Endothelial cell (in vitro differentiated cells): ENCODE data around the gene GREM2. TPM values are rescaled to one million over a fixed set of nuclear protein-coding genes. Genes with fewer than 3 reads are reported as not detected.
A peak's percentile ranks its signal among the peaks of the same experiment; 100 is the strongest.

Source experiments
- DNase-seq: peaks from one replicate; pipeline ENCODE4 v3.0.0; 2021; ENCODE audit warnings: low spot score
- H3K27ac Mint-ChIP-seq: one replicate; pipeline ENCODE4 v1.8.0; 2021; ENCODE audit warnings: mixed read lengths, inconsistent platforms; ENCODE audit not compliant: unreplicated experiment
- H3K27me3 Mint-ChIP-seq: one replicate; pipeline ENCODE4 v1.8.0; 2021; ENCODE audit warnings: mild to moderate bottlenecking, moderate library complexity, mixed read lengths, inconsistent platforms; ENCODE audit not compliant: unreplicated experiment
- H3K36me3 Mint-ChIP-seq: one replicate; pipeline ENCODE4 v1.8.0; 2021; ENCODE audit warnings: mild to moderate bottlenecking, low read depth, mixed read lengths, inconsistent platforms; ENCODE audit not compliant: unreplicated experiment
- H3K4me1 Mint-ChIP-seq: one replicate; pipeline ENCODE4 v1.8.0; 2021; ENCODE audit warnings: mild to moderate bottlenecking, mixed read lengths, inconsistent platforms; ENCODE audit not compliant: unreplicated experiment
- H3K4me3 Mint-ChIP-seq: one replicate; pipeline ENCODE4 v1.8.0; 2021; ENCODE audit warnings: mild to moderate bottlenecking, mixed read lengths, inconsistent platforms; ENCODE audit not compliant: unreplicated experiment
- H3K9me3 Mint-ChIP-seq: one replicate; pipeline ENCODE4 v1.8.0; 2021; ENCODE audit warnings: mixed read lengths, inconsistent platforms; ENCODE audit not compliant: unreplicated experiment
- total RNA-seq: library from RNA; stranded (reverse); fragmentation: NEBNext Ultra II Directional; extraction: Animal tissue kit (Norgen Biotek cat#: 25700); gene quantifications from one replicate; pipeline ENCODE4 v1.2.1, GENCODE V29; 2021; ENCODE audit not compliant: unreplicated experiment
- TF ChIP-seq, protein P1 (sequence below): fragments of 200-600 bp; sonication (generic); IDR thresholded peaks from one replicate; pipeline ENCODE4 v1.5.0; 2021; ENCODE audit warnings: antibody characterized with exemption; ENCODE audit not compliant: unreplicated experiment

The GREM2 gene
- total RNA-seq, 1 donor from 2014 or later = 0.23 TPM

DNA sequence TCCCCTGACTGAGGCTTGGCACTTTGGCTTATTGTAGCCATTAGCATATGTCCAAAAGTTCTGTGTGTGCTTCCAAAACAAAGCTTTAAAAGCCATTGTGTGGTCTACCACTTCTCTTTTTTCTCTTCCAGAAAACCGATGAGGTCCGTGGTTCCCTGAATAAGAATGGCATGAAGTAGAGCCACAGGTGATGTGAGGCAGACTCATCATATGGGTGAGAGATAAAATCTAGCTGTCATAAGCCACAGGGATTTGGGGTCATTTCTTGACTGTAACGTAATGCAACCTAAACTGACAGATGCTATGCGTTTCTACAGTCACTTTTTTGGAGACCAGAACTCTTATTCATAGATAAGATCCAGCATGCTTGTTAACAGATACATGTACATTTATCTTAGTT, 7.0 kb upstream of the GREM2 start:
- no peaks in the 10 kb centered on the region for H3K36me3 Mint-ChIP-seq
- no peaks in the 10 kb centered on the region for H3K9me3 Mint-ChIP-seq
- DNase-seq = no peak
- TF ChIP-seq, protein P1, sequence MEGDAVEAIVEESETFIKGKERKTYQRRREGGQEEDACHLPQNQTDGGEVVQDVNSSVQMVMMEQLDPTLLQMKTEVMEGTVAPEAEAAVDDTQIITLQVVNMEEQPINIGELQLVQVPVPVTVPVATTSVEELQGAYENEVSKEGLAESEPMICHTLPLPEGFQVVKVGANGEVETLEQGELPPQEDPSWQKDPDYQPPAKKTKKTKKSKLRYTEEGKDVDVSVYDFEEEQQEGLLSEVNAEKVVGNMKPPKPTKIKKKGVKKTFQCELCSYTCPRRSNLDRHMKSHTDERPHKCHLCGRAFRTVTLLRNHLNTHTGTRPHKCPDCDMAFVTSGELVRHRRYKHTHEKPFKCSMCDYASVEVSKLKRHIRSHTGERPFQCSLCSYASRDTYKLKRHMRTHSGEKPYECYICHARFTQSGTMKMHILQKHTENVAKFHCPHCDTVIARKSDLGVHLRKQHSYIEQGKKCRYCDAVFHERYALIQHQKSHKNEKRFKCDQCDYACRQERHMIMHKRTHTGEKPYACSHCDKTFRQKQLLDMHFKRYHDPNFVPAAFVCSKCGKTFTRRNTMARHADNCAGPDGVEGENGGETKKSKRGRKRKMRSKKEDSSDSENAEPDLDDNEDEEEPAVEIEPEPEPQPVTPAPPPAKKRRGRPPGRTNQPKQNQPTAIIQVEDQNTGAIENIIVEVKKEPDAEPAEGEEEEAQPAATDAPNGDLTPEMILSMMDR = no peak
- no peak overlapping the region for H3K4me3 Mint-ChIP-seq
- no peak overlapping the region for H3K27ac Mint-ChIP-seq
- no peaks in the 10 kb centered on the region for H3K4me1 Mint-ChIP-seq
- H3K27me3 Mint-ChIP-seq = peaks cover 4% of the 10 kb centered on the region

DNA sequence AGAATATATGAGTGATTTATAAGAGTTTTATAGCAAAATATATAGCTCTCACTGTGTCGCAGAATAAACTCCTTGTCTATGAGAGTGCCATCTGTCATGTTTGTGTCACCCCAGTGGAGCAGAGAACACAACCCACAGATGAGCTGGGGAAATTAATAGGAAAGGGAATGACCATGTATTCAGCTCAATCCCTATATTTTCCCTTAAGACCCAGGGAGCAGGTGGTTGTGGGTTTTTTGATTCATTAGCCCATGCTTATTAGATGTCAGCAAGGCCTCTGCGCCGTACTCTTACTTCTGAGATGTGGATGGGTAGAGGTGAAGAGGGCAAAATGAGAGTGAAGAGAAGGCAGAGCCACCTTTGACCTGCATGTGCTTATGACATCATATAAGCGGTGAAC, 4.1 kb upstream of the GREM2 start:
- Mint-ChIP-seq H3K4me1 (peaks cover 16% of the 10 kb centered on the region), H3K27ac (no peak overlapping the region), H3K27me3 (peaks cover 5% of the 10 kb centered on the region), H3K9me3 (no peaks in the 10 kb centered on the region), H3K4me3 (no peak overlapping the region), H3K36me3 (no peaks in the 10 kb centered on the region)
- DNase-seq = no peak
- TF ChIP-seq, protein P1 = no peak

DNA sequence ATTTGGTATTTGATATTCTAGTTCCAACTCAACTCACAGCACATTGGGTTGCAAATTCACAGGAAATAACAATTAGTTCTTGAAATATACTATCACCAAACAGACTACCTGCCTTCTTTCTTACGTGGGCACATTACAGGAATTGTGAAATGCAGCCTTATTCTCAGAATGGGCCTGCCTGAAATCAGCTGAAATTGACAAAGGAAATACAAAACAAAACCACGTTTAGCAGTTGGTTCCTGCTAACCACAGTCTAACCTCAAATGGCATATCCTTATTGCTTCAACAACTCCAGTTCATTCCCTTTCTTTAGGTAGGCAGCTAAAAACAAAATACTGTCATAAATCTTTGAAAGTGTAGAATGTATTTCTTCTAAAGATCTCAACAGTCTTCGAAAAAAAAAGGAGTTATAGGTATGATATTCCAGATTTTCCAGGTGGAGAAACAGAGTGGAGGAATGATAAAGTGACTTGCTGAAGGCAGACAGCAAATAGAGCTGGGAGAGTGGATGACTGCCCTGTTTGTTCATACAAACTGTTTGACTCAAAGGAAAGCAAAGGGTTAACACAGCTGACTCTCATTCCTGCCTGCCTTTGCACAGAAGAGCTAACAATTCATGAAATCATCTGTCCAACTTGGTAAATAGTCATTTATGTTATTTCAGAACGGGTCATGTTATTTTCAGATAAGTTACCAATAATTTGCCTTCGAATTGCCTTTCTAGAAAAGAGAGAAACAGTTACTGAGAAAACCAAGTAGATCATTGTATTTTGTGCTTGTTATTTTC, 1.6 kb upstream of the GREM2 start:
- no peak for DNase-seq
- Mint-ChIP-seq H3K36me3 (no peaks in the 10 kb centered on the region), H3K9me3 (no peaks in the 10 kb centered on the region), H3K27ac (no peak overlapping the region), H3K4me3 (no peak overlapping the region), H3K27me3 (peaks cover 7% of the 10 kb centered on the region), H3K4me1 (peaks cover 16% of the 10 kb centered on the region)
- TF ChIP-seq, protein P1 = no peak

DNA sequence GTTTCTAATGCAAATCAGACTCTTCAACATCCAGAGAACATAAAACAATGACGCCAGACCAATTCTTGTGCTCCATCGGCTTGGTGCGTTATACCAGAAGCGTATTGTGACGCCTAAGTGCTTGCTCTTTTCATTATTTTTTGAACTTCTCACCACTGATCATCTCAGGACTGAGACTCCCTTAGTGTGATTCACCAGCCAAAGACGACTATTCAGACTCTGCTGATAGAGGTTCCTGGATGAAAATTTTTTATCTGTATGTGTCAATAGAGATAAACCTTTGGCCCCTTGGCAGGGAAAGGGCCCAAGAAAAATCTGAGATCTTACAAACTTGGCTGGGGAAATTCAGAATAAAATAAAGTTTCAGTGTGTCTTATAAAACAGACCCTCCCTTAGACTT, 856 bp upstream of the GREM2 start:
- H3K9me3 Mint-ChIP-seq = no peaks in the 10 kb centered on the region
- TF ChIP-seq, protein P1 = no peak
- DNase-seq = no peak
- H3K27me3 Mint-ChIP-seq = peaks cover 7% of the 10 kb centered on the region
- H3K4me1 Mint-ChIP-seq = peaks cover 16% of the 10 kb centered on the region
- H3K27ac Mint-ChIP-seq = no peak overlapping the region
- H3K36me3 Mint-ChIP-seq = no peaks in the 10 kb centered on the region
- H3K4me3 Mint-ChIP-seq = no peak overlapping the region

DNA sequence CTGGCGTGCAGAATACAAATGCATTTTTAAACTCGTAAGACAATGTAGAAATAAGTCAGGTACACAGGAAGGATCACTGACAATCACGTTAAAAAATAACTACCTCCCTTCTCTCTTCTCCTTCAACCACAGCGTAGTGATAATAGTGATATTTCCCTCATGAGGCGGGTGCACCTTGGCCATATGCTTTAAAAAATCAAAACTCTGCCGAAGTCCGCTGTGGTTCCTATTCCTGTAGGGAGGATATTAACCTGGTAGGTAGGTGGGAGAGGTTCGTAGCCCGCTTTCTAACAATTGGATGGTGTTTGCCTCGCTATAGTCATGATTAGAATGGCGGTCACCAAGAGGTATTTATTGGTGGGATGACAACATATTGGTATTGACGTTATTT, 732 bp downstream of the GREM2 start:
- Mint-ChIP-seq H3K27ac (no peak overlapping the region), H3K36me3 (no peaks in the 10 kb centered on the region), H3K27me3 (peaks cover 4% of the 10 kb centered on the region), H3K9me3 (no peaks in the 10 kb centered on the region), H3K4me3 (peak overlapping the region; percentile 87), H3K4me1 (peaks cover 16% of the 10 kb centered on the region)
- TF ChIP-seq, protein P1 = no peak
- no peak for DNase-seq
